A673 (cell line): ENCODE data around the gene CFAP300. TPM values are rescaled to one million over a fixed set of nuclear protein-coding genes. Genes with fewer than 3 reads are reported as not detected.

Experiments
- BruUV-seq: library from RNA; stranded (reverse); fragments of 400-500 nt; replicated peaks from 2 replicates; lab custom pipeline; 2021; lab: Mats Ljungman, UMichigan
- CTCF ChIA-PET: fragments of 300-600 bp; sonication (Branson Sonifier 250); formaldehyde crosslinking; loops from one replicate; lab custom pipeline; 2022; ENCODE audit warnings: antibody characterized with exemption; lab: Charles Lee
- POLR2A ChIA-PET: fragments of 300-600 bp; sonication (Branson Sonifier 250); formaldehyde crosslinking; loops from one replicate; lab custom pipeline; 2022; ENCODE audit warnings: antibody characterized with exemption; ENCODE audit not compliant: low non-redundant PET; lab: Charles Lee
- DNase-seq: peaks from one replicate; pipeline ENCODE4 v3.0.0-alpha.2; 2015; ENCODE audit warnings: low spot score
- H3K27ac ChIP-seq: fragments of 200-600 bp; sonication (generic); 2 replicates; pipeline ENCODE4 v1.5.1; 2016; ENCODE audit warnings: mixed run types, low read depth, mild to moderate bottlenecking, mixed read lengths, antibody characterized with exemption, low read length; ENCODE audit not compliant: poor library complexity, severe bottlenecking
- H3K27me3 ChIP-seq: fragments of 200-600 bp; sonication (generic); replicated peaks from 2 replicates; pipeline ENCODE4 v1.6.1; 2017; ENCODE audit warnings: mixed run types, low read depth, mild to moderate bottlenecking, mixed read lengths, antibody characterized with exemption, low read length; ENCODE audit not compliant: insufficient read depth, poor library complexity
- H3K36me3 ChIP-seq: fragments of 200-600 bp; sonication (generic); 2 replicates; pipeline ENCODE4 v1.6.1; 2016; ENCODE audit warnings: mixed run types, mild to moderate bottlenecking, mixed read lengths, antibody characterized with exemption, low read length; ENCODE audit not compliant: insufficient read depth, poor library complexity, severe bottlenecking
- H3K4me1 ChIP-seq: fragments of 200-600 bp; sonication (generic); 2 replicates; pipeline ENCODE4 v1.6.1; 2017; ENCODE audit warnings: mixed run types, mild to moderate bottlenecking, mixed read lengths, antibody characterized with exemption, low read length; ENCODE audit not compliant: insufficient read depth, poor library complexity, severe bottlenecking
- H3K4me3 ChIP-seq: fragments of 200-600 bp; sonication (generic); 2 replicates; pipeline ENCODE4 v1.5.1; 2016; ENCODE audit warnings: low read depth, mixed run types, mild to moderate bottlenecking, mixed read lengths, low read length; ENCODE audit not compliant: poor library complexity, severe bottlenecking
- H3K9me3 ChIP-seq: fragments of 200-600 bp; sonication (generic); 2 replicates; pipeline ENCODE4 v1.6.1; 2016; ENCODE audit warnings: mixed run types, low read depth, mild to moderate bottlenecking, mixed read lengths, antibody characterized with exemption, low read length; ENCODE audit not compliant: poor library complexity, severe bottlenecking
- CTCF ChIP-seq: fragments of 300-800, 200-600 bp; sonication (generic); conservative IDR thresholded peaks from 2 replicates; pipeline ENCODE4 v1.5.1; 2017; ENCODE audit warnings: low read depth, mild to moderate bottlenecking, antibody characterized with exemption, low read length, moderate library complexity, mixed read lengths
- EZH2 ChIP-seq: fragments of 200-600 bp; sonication (generic); IDR thresholded peaks from 2 replicates; pipeline ENCODE4 v1.6.1; 2017; ENCODE audit warnings: borderline replicate concordance, low read depth, mild to moderate bottlenecking, mixed read lengths, antibody characterized with exemption, low read length; ENCODE audit not compliant: poor library complexity, severe bottlenecking
- intact Hi-C: fragments of 100-400 bp; cut with micrococcal nuclease; formaldehyde crosslinking; loops from one replicate; pipeline ENCODE4 v1.10.0; 2022; ENCODE audit not compliant: unreplicated experiment
- total RNA-seq: library from RNA; stranded (reverse); gene quantifications from 2 replicates; pipeline ENCODE4 v1.2.3, GENCODE V29; 2021

CFAP300 gene
- total RNA-seq, 1 experiment from 2014 or later: 10.9 TPM

GRCh38 chr11:102118937-102119336 is 71.7 kb downstream of the CFAP300 start:
- ChIA-PET CTCF (no interaction called here), POLR2A (interaction anchor here (0.7 kb wide), 1 partner anchor 740 kb away, joined by 4 read pairs; no protein-coding TSS in a partner anchor)
- no TSS peak for BruUV-seq
- H3K27ac ChIP-seq: peak overlapping the region; percentile 75
- intact Hi-C loops: loop anchor here (10.0 kb wide), 1 partner anchor 156 kb away; no protein-coding TSS in a partner anchor
- H3K9me3 ChIP-seq: no peaks in the 10 kb centered on the region
- peaks cover 21% of the 10 kb centered on the region for H3K36me3 ChIP-seq
- H3K4me1 ChIP-seq: peaks cover 68% of the 10 kb centered on the region
- DNase-seq: peak; percentile 82
- H3K27me3 ChIP-seq: no peaks in the 10 kb centered on the region
- no peak for TF ChIP-seq EZH2
- no peak for TF ChIP-seq CTCF
- H3K4me3 ChIP-seq: peak overlapping the region; percentile 22

GRCh38 chr11:102119997-102120396 is 72.8 kb downstream of the CFAP300 start:
- DNase-seq: no peak
- no TSS peak for BruUV-seq
- Histone ChIP-seq H3K36me3 (peaks cover 26% of the 10 kb centered on the region), H3K27me3 (no peaks in the 10 kb centered on the region), H3K4me3 (no peak overlapping the region), H3K27ac (peak overlapping the region; percentile 75), H3K4me1 (peaks cover 57% of the 10 kb centered on the region), H3K9me3 (peaks cover 5% of the 10 kb centered on the region)
- ChIA-PET POLR2A (no interaction called here), CTCF (no interaction called here)
- no peak for TF ChIP-seq CTCF
- no peak for TF ChIP-seq EZH2
- intact Hi-C loops: loop anchor here (10.0 kb wide), 1 partner anchor 155 kb away; no protein-coding TSS in a partner anchor

- POLR2A ChIA-PET: interaction anchor here (0.7 kb wide), 1 partner anchor 224 kb away, joined by 4 read pairs; no protein-coding TSS in a partner anchor
- DNase-seq: peak; percentile 80
- no TSS peak for BruUV-seq
- peaks cover 26% of the 10 kb centered on the region for H3K36me3 ChIP-seq
- H3K4me3 ChIP-seq: no peak overlapping the region
- H3K27ac ChIP-seq: peak overlapping the region; percentile 75
- CTCF ChIA-PET: no interaction called here
- H3K27me3 ChIP-seq: no peaks in the 10 kb centered on the region
- TF ChIP-seq EZH2: no peak
- TF ChIP-seq CTCF: no peak; the same call in 1 of the 2 replicates
- H3K4me1 ChIP-seq: peaks cover 52% of the 10 kb centered on the region
- intact Hi-C loops: no loop called here
- peaks cover 5% of the 10 kb centered on the region for H3K9me3 ChIP-seq
Measured at GRCh38 chr11:102120437-102120973, 73.3 kb downstream of the CFAP300 start.
